Measurements from ENCODE around the gene NLGN4Y.

The NLGN4Y gene

DNA sequence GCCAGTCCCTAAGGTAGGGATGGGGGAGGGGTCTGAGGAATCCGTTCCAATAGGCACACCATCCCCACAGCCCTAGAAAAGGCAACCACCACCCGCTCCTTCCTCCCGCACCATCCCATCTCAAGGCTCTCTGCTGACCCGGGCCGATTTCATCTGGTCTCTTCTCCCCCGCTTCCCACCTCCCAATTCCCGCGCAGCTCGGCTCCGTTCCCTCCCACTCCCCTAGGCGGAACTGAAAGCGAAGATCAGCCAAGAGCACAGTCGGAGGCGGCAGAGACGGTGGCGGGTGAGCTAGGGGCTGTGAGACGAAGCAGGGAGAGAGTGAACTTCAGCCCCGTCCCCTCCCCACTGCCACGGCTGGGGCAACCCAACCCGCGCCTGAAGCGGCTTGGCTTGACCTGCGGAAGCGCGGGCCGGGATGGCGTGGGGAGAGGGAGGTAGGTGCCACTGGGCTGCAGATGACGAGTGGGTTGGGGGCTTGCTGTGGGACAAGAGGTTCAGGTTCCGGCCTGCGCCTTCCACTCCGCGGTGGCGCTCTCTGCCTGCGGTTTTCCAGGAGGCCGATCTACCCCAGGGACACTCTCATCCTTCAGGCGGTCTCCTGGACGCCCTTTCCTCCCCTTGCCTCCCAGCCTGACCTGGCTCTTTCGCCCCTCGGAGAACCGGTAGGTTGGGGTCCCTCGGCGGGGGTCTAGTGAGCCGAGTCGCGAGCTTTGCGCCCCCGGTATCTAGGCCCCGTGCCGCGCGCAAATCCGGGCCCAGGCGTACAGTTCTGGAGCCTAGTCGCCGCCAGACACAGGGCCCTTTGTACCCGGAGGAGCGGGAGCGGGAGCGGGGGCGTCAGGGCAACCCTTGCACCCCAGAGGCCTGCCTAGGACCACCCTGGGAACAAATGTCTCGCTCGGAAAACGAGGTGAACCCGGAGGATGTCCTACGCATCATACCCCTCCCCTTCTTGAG, at the start of gene NLGN4Y:
Gene NLGN4Y, plus strand, starts transcription at position 258 of the 960 bp plus-strand sequence. CDS start 97,591 bp downstream, outside the sequence.
- DNase-seq, result peak in 32 of 51 donors; percentile 0 to 70 (median 40)

DNA sequence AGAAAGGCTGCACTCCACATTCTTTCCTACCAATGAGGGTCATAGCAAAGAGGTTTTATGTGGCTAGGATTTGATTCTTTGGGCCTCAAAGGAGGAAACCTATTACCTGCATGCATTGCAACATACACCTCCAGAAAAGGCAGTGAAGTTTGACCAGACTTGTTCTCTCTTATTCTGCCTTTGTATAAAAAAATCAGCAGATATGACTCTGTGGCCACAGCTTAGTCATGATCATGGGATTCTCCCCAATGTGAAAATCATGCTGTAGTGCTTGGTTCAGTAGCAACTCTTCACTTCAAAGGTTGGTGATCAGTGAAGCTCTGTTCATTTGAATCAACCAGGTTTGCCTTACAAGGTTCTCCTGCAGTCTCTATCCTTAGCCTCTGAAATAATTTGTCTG, 38.4 kb upstream of the NLGN4Y start:
- DNase-seq, result no peak

DNA sequence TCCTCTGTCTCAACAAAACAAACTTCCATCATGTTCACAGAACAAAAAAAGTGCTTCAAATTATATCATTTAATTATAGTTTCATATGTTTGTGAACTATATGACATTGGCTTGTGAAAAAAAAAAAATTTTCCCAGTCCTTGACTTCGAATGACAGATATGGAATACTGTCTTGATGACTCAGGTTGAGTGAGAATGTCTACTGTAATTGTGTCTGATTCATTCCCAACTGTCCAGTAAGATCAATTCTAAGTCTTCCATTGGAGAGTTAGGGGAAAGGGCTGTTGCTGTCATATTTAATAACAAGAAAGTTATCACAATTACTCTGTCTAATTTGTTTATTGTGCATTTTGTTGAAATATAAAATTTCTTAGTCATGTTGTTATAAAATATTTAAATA, 34.1 kb upstream of the NLGN4Y start:
- DNase-seq, result no peak

DNA sequence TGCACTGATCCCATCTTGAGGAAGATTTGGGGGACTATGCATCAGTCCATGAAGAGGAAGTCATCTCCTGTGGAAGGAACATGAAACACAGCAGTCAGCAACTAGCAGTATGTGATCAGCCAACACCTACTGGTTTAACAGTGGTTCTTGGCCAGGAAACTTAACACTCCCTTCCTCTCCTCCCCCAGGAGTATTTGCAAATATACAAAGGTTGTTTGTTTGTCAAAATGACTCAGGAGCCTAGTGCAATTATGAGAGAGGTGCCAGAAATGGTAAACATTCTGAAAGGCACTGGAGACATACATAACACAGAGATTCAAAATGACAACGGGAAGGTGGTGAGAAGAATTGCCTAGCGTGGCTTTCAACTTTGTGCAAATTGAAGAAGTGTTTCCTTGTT, 26.3 kb upstream of the NLGN4Y start:
- DNase-seq, result no peak

DNA sequence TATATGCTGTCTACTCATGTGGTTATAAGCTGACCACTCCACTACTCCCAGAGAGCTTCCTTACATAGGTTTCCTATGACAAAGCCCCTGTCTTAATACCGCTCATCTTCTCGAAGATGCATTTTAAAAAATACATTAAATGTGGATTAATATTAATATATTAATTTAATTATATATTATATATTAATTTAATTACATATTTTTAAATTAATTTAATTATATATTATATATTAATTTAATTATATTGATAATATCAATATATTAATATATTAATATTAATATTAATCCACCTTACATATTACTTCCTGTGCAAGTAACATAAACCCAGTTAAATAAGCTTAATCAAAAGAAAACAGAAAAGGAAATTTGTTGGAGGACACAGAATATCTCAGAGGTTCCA, 19.7 kb upstream of the NLGN4Y start:
- DNase-seq, result no peak

DNA sequence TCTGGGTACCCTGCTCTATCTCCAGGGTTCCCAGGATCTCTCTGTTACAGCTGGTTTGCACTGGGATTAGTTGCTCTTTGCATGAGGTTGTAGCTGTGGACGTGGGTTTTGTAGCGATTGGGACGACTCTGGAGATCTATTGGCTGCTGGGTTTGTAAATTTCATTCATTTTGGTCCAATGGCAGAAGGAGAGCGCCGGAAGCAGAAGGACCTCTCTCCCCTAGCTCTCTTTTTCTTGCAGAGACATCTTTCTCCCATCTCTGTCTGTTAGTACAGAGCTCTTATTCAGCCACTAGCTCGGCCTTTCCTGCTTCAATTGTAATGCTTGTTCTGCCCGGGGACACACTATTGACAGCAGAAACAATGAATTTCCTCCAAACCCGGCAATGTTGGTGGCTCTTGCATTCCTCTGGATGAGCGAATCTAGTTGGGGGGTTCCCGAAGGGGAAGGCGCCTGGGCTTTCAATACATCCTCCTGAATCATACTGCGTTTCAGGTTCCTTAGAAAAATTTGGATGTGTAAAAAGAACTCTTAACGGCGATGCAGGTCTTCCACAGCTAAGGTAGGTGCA, 1.9 kb upstream of the NLGN4Y start:
- DNase-seq, result peak in 28 of 51 donors; percentile 0 to 68 (median 8)

DNA sequence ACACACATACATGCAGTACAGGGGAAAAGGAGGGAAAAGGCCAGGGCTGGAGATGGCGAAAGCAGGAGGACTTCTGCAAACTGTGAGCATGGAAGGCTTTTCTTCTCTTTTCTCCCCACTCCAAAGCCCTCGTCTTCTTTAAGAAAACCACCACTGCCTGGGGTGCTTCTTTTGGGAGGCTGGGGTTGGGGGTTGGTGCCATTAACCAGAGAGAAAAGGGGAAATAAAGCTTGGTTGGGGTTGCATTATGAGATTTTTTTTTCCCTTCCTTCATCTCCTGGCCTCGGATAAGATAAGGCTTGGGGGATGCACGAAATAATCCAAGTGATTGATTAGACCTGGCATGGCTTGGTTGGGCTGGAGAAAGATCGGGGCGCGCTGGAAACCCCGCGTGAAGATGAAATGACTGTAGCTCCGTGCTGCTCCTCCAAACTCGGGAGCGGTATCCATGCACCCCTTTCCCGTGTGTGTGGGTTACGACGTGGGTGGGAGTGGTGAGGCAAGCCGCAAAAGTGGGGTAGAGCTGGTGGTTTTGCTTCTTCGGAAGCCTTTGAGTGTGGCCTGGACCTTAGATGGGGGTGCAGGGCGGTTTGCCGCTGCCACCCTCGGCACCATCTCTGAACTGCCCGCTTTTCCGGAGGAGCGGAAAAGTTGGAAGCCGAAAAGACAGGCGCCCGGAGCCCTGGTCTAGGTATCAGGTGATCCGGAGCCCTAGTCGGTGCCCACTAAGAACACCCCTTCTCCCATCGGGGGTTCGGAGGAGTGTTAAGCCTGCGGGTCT, 648 bp upstream of the NLGN4Y start:
- peak in 25 of 51 donors; percentile 0 to 58 (median 11) for DNase-seq

DNA sequence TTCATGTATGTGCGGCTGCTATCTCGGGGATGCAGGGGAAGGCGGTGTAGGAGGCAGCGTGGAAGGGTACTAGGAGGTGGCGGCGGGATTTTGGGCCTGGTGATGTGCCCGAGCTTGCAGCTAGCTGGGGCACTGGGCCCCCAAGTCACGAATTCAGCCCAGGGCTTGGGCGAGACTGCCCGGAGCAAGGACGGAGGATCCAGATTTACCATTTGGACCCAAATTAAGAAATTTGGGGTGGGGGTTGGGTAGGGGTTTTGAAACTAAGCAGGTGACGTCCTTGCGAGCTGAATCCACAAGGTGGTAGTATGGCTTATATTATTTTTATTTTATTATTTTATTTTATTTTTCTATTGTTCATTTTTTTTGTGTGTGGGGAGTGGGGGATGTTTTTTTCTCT, 986 bp downstream of the NLGN4Y start:
- DNase-seq, result peak in 21 of 51 donors; percentile 0 to 70 (median 1)

DNA sequence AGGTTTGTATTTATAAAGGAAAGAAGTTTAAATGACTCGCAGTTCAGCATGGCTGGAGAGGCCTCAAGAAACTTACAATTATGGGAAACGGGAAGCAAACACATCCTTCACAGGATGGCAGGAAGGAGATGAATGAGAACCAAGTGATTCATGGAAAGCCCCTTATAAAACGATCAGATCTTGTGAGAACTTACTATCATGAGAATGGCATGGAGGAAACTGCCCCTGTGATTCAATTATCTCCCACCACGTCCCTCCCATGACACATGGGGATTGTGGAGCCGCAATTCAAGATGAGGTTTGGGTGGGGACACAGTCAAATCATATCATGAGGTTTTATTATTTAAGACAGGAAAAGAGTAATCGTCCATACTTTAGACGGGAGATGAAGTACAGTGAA, 4.0 kb downstream of the NLGN4Y start:
- no peak for DNase-seq

DNA sequence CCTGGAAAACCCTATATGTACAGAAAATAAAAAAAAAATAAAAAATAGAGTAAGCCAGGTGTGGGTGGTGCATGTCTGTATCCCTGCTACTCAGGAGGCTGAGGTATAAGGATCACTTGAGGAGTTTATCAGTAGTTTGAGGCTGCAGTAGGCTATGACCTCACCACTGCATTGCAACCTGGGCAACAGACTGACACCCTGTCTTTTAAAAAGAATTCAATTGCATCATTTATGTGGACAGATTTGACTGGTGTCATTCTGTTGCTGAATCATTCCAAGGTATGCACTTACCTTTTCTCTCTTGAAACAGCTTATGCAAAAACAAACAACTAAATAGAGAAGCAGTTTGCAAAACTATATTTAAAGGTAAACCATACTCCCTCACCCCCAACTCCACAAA, 12.4 kb downstream of the NLGN4Y start:
- DNase-seq, result no peak

DNA sequence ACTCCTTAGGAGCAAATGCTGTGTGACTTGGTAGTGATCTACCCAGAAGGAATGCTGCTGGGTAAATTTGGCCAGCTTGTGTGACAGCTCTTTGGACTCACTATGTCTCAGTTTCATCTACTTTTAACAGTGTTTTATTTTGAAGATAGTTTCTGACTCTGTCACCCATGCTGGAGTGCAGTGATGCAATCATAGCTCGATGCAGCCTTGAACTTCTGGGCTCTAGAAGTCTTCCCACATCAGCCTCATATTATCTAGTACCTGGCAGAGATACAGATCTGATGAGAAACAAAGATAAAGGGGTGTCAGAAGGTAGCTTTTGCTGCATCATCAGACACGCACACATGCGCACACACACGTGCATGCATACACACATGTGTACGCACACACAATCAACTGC, 19.2 kb downstream of the NLGN4Y start:
- DNase-seq, result no peak

DNA sequence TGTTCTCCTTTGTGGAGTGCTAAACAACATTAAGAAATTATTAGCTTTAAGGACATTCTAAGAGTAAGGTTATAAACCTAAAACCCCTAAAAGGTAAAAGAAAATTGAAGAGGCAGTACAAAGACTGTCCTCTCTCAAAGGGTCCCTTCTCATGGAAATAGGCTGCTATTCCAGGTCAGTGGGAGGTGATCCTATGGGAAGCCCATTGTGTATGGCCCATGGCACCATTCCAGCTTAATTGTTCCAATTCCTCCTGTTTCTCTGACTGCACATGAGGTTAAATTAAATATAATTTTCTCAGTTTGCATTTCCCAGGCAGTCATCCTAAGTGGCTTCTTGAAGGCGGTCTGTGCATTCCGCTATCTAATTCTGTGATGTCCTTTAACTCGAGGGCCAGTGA, 57.0 kb downstream of the NLGN4Y start:
- DNase-seq, result no peak

DNA sequence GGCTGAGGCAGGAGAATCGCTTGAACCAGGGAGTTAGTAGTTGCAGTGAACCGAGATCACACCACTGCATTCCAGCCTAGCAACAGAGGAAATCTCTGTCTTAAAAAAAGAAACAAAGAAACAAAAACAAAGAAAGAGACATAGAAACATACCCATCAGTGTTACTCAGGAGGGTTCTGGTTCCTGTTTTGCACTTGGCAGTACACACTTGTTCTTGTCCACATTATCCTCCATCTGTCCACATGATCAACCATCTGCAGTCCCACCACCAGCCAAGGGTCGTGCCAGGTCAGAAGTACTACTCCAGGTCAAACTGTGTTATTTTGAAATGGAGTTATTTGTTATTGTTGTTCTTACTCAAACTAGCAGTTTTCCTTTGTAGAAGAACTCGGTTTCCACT, 62.4 kb downstream of the NLGN4Y start:
- DNase-seq, result peak in 2 of 51 donors; percentile 0

DNA sequence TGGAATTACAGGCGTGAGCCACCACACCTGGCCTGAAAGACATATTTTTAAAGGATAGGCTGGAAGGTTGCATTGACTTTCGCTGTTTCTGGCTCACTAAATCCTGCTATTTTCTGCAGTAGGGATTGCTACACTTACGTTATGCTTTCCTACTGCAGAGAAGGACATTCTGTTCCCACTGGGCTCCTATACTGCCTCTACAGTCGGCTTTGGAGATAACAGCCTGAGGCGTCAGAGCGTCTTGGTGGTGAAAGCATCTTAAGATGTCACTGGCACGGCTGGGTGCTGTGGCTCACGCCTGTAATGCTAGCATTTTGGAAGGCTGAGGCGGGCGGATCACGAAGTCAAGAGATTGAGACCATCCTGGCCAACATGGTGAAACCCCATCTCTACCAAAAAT, 77.0 kb downstream of the NLGN4Y start:
- no peak for DNase-seq

DNA sequence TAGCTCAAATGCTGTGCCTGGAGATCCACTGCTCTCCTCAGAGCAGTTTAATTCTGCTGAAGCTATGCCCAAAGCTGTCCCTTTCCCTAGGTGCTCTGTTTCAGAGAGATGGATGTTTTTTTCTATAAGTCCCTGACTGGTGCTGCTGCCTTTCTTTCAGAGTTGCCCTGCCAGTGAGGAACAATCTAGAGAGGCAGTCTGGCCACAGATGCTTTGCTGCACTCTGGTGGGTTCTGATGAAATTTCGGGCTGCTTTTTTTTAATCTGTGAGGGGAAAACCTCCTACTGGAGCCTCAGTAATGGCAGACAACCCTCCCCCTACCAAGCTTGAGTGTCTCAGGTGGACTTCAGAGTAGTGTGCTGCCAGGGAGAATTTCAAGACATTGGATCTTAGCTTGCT, 93.3 kb downstream of the NLGN4Y start:
- no peak for DNase-seq

DNA sequence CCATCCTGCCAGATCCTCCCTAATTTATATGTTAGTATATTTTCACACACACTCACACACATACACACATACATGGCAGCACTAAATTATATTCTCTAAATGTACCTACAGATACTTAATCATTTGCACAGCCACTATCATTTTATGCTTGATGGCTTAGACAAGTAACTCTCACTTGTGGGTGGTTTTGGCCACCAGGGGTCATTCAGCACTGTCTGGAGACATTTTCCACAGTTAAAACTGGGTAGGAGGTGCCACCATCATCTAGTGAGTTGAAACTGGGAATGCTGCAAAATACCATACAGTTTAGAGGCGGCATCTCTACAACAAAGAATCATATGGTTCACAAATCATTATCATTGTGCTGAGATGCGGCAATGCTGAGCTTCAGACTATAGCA, 94.2 kb downstream of the NLGN4Y start:
- DNase-seq, result no peak

DNA sequence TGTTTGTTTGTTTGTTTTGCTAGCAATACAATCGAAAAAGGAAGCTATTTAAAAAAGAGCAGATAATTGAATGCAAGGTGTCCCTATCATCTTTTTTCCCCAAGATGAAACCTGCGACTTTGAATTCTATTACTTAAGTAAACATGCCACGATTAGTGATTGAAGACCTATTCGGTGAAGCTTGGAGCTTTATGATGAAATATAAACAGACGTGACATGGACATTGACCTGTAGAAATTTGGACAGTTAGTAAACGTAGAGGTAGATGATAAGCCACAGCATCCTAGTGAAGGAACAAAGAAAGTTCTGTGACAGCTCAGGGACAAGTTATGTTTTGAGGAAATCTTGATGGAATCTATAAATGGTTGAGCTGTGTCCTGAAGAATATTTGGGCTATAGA, 103.9 kb downstream of the NLGN4Y start:
- DNase-seq, result no peak

DNA sequence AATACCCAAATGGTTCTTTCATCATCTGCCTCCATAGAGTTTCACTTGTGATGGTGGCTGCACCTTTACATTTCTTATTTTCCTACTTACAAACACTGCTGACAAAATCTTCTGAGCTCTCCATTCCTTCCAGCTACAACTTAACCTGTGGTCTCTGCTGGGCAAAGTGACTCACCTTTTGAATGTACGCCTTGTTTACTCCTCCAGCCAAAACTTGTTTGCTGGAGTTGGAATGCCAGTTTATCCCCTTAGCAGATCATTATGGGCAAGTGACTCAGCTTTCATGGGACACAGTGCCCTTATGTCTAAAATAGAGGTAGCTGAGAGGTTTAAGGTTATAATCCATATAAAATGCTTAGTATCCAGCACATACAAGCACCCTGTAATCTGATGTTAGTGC, 107.3 kb downstream of the NLGN4Y start:
- no peak for DNase-seq

DNA sequence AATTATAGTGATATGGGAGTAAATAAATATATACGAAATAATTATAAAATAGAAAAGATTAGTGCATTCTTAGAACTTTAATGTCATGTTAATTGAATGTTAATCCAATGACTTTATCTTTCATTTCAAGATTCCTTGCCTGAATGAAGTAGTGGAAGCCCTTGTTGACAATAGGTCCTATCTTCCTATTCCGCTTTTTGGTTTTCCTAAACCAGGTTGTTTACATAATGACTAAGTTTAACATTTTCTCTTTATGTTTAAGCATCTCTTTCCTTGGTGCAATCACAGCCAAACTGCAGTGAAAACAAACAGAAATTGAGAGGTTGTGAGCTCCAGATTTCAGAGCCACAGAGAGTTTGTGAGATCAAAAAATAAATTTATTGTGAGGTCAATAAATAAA, 109.4 kb downstream of the NLGN4Y start:
- no peak for DNase-seq

DNA sequence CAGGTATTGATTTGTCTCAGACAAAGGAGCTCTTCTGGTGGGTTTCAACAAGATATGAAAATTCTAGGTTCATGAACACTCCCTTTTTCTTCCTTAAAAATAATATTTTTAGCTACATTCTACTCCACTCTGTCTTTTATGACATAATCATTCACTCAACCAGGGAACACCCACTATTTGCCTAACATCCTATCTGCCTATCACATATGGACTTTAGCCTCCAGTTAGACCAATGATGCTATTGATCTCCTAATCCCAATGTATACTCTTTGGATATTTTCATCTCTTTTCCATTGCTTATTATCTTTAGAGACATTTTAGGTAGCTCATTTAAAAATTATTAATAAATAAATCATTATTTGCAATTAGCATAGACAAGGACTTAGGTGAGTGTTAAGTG, 110.6 kb downstream of the NLGN4Y start:
- no peak for DNase-seq

DNA sequence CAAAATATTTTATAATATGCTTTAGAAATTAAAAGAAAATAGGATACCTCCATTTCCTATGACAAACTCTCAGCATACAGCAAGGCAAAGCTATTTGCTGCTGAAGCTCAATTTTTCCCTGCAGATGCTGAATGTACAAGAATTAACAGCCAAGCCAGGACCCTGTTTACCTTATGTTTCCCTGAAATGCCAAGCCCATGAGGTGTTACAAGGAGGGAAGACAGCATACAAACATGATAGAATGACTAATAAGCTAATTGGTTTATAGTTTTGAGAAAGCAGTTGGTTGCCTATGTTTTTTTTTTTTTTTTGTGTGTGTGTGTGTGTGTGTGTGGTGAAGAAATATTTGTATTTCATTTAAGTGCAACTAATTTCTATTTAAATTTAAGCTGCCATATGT, 113.2 kb downstream of the NLGN4Y start:
- no peak for DNase-seq

DNA sequence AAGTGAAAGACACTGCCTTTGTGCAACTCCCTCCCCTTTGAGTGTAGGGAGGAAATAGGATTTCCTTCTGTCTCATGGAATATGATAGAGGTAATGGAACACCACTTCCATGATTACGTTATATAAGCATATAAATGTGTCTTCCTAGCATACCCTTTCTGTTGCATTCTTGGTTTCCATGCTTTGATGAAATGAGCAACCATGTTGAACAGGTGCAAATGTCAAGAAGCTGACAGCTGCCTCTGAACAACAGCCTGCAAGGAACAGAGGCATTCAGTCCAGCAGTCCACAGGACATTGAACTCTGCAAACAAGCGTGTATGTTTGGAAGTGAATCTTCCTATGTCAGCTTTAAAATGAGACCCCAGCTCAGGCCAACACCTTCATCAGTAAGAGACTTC, 117.5 kb downstream of the NLGN4Y start:
- no peak for DNase-seq
